IPS-18a (cell line): ENCODE measurements around the gene PRSS16.
"Not testable (repeated sequence)": the region's sequence is repeated elsewhere in the genome, so short reads cannot be mapped to it uniquely, and the experiment has no call there.

Experiments used
- H3K27ac ChIP-seq: one replicate; pipeline ENCODE4 v1.5.1; 2013; ENCODE audit warnings: low read length
- H3K27me3 ChIP-seq: one replicate; pipeline ENCODE4 v1.6.1; 2013; ENCODE audit warnings: mild to moderate bottlenecking, low read length; ENCODE audit not compliant: control insufficient read depth, insufficient read depth
- H3K36me3 ChIP-seq: one replicate; pipeline ENCODE4 v1.6.1; 2013; ENCODE audit warnings: low read depth, low read length; ENCODE audit not compliant: control insufficient read depth
- H3K4me1 ChIP-seq: one replicate; pipeline ENCODE4 v1.6.1; 2013; ENCODE audit warnings: low read depth, low read length; ENCODE audit not compliant: control insufficient read depth
- H3K4me3 ChIP-seq: one replicate; pipeline ENCODE4 v1.5.1; 2013; ENCODE audit warnings: low read length
- H3K9ac ChIP-seq: one replicate; pipeline ENCODE4 v1.6.1; 2013; ENCODE audit warnings: mild to moderate bottlenecking, low read length, moderate library complexity
- H3K9me3 ChIP-seq: one replicate; pipeline ENCODE4 v1.6.1; 2013; ENCODE audit warnings: low read depth, low read length; ENCODE audit not compliant: control insufficient read depth

PRSS16 gene

GRCh38 chr6:27247133-27247836, at the start of gene PRSS16:
Gene PRSS16, plus strand, starts transcription at chr6:27247701. Its CDS starts 37 bp downstream, at chr6:27247738.
- peaks cover 12% of the 10 kb centered on the region for H3K27me3 ChIP-seq
- H3K4me1 ChIP-seq, result peaks cover 3% of the 10 kb centered on the region
- no peak within 1 kb of the TSS for H3K9ac ChIP-seq
- no peak within 1 kb of the TSS for H3K27ac ChIP-seq
- H3K9me3 ChIP-seq, result no peaks in the 10 kb centered on the region
- no peak within 1 kb of the TSS for H3K4me3 ChIP-seq
- no peaks in the 10 kb centered on the region for H3K36me3 ChIP-seq

- peak overlapping the region; percentile 38 for H3K9ac ChIP-seq
- H3K27me3 ChIP-seq, result peaks cover 22% of the 10 kb centered on the region
- peaks cover 7% of the 10 kb centered on the region for H3K4me1 ChIP-seq
- no peaks in the 10 kb centered on the region for H3K9me3 ChIP-seq
- H3K4me3 ChIP-seq, result peak overlapping the region; percentile 62
- no peaks in the 10 kb centered on the region for H3K36me3 ChIP-seq
- H3K27ac ChIP-seq, result no peak overlapping the region
Observed at GRCh38 chr6:27205375-27206278, 41.9 kb upstream of the PRSS16 start.

GRCh38 chr6:27206806-27207205, 40.7 kb upstream of the PRSS16 start:
- Histone ChIP-seq H3K27ac (no peak overlapping the region), H3K4me3 (peak overlapping the region; percentile 62), H3K4me1 (peaks cover 7% of the 10 kb centered on the region), H3K27me3 (peaks cover 22% of the 10 kb centered on the region), H3K9ac (no peak overlapping the region), H3K9me3 (no peaks in the 10 kb centered on the region), H3K36me3 (no peaks in the 10 kb centered on the region)

DNA sequence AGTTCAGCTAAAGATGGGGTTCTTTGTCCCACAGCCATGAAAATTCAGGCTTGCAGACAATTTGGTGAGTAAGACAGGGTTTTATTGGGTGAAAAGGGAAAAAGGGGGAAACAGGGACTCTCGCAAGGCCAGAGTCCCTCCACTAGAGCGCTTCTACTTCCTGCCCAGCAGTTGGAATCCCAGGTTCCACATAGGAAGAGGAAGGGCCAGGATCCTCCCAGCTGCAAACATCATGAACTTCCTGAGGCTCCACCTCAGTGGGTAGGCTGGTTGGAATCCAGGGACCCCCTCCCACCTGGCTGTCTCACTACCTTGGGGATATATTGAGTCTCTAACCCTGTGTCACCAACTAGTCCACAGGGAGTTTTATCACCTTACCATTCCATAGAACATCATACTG, 39.5 kb upstream of the PRSS16 start:
- H3K36me3 ChIP-seq, result no peaks in the 10 kb centered on the region
- H3K9ac ChIP-seq, result no peak overlapping the region
- peaks cover 22% of the 10 kb centered on the region for H3K27me3 ChIP-seq
- H3K4me3 ChIP-seq, result no peak overlapping the region
- no peak overlapping the region for H3K27ac ChIP-seq
- peaks cover 7% of the 10 kb centered on the region for H3K4me1 ChIP-seq
- H3K9me3 ChIP-seq, result no peaks in the 10 kb centered on the region

GRCh38 chr6:27209196-27209595, 38.3 kb upstream of the PRSS16 start:
- Histone ChIP-seq H3K9me3 (no peaks in the 10 kb centered on the region), H3K27ac (no peak overlapping the region), H3K4me3 (no peak overlapping the region), H3K4me1 (peaks cover 7% of the 10 kb centered on the region), H3K36me3 (no peaks in the 10 kb centered on the region), H3K9ac (no peak overlapping the region), H3K27me3 (peaks cover 22% of the 10 kb centered on the region)

GRCh38 chr6:27209659-27210269, 37.7 kb upstream of the PRSS16 start:
- Histone ChIP-seq H3K9me3 (no peaks in the 10 kb centered on the region), H3K4me3 (no peak overlapping the region), H3K27ac (no peak overlapping the region), H3K36me3 (no peaks in the 10 kb centered on the region), H3K9ac (no peak overlapping the region), H3K27me3 (peaks cover 22% of the 10 kb centered on the region), H3K4me1 (peaks cover 7% of the 10 kb centered on the region)

- H3K27ac ChIP-seq, H3K9me3 ChIP-seq, H3K4me1 ChIP-seq, H3K9ac ChIP-seq, H3K4me3 ChIP-seq, H3K27me3 ChIP-seq, H3K36me3 ChIP-seq: not testable (repeated sequence)
Observed at GRCh38 chr6:27213091-27213517, 34.4 kb upstream of the PRSS16 start.

- H3K27ac ChIP-seq, result no peak overlapping the region
- H3K9ac ChIP-seq, result peak overlapping the region; percentile 17
- H3K9me3 ChIP-seq, result no peaks in the 10 kb centered on the region
- no peaks in the 10 kb centered on the region for H3K4me1 ChIP-seq
- no peaks in the 10 kb centered on the region for H3K36me3 ChIP-seq
- no peaks in the 10 kb centered on the region for H3K27me3 ChIP-seq
- H3K4me3 ChIP-seq, result peak overlapping the region; percentile 80
Observed at GRCh38 chr6:27213544-27214125, 33.9 kb upstream of the PRSS16 start.

DNA sequence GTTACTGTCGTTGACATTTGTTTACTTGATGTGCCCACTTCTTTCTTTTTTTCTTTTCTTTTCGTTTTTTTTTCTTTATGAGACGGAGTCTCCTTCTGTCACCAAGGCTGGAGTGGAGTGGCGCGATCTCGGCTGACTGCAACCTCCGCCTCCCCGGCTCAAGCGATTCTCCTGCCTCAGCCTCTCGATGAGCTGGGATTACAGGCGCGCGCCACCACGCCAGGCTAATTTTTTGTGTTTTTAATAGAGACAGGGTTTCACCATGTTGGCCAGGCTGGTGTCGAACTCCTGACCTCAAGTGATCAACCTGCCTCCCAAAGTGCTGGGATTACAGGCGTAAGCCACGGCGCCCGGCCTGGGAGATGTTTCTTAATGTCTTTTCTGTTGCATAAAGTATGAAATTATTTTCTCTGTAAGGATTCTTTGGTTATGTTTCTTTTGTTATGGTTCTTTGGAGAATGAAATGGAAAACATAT, 33.3 kb upstream of the PRSS16 start:
- H3K9ac ChIP-seq, result peak overlapping the region; percentile 17
- H3K36me3 ChIP-seq, result no peaks in the 10 kb centered on the region
- peak overlapping the region; percentile 80 for H3K4me3 ChIP-seq
- H3K27ac ChIP-seq, result no peak overlapping the region
- no peaks in the 10 kb centered on the region for H3K9me3 ChIP-seq
- no peaks in the 10 kb centered on the region for H3K4me1 ChIP-seq
- no peaks in the 10 kb centered on the region for H3K27me3 ChIP-seq

DNA sequence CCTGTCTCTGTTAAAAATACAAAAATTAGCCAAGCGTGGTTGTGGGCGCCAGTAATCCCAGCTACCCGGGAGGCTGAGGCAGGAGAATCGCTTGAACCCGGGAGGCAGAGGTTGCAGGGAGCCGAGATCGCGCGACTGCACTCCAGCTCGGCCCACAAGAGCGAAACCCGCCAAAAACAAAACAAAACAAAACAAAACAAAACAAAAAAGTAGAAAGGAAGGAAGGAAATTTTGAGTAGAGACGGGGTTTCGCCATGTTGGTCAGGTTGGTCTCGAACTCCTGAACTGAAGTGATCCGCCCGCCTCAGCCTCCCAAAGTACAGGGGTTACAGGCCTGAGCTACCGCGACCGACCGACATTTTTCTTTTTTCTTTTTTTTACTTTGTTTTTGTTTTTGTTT, 30.6 kb upstream of the PRSS16 start:
- Histone ChIP-seq H3K4me3 (no peak overlapping the region), H3K9me3 (no peaks in the 10 kb centered on the region), H3K27ac (no peak overlapping the region), H3K4me1 (no peaks in the 10 kb centered on the region), H3K27me3 (no peaks in the 10 kb centered on the region), H3K9ac (no peak overlapping the region), H3K36me3 (no peaks in the 10 kb centered on the region)

GRCh38 chr6:27222971-27223370, 24.5 kb upstream of the PRSS16 start:
- H3K9me3 ChIP-seq, H3K36me3 ChIP-seq, H3K27me3 ChIP-seq, H3K9ac ChIP-seq, H3K4me3 ChIP-seq, H3K27ac ChIP-seq, H3K4me1 ChIP-seq: not testable (repeated sequence)
